ENCODE measurements around the gene GTF3C2. TPM values are rescaled to one million over a fixed set of nuclear protein-coding genes. Genes with fewer than 3 reads are reported as not detected.

Gene GTF3C2
- 63.6 TPM for polyA plus RNA-seq (2012; ENCODE audit: insufficient read depth, insufficient read length)

DNA sequence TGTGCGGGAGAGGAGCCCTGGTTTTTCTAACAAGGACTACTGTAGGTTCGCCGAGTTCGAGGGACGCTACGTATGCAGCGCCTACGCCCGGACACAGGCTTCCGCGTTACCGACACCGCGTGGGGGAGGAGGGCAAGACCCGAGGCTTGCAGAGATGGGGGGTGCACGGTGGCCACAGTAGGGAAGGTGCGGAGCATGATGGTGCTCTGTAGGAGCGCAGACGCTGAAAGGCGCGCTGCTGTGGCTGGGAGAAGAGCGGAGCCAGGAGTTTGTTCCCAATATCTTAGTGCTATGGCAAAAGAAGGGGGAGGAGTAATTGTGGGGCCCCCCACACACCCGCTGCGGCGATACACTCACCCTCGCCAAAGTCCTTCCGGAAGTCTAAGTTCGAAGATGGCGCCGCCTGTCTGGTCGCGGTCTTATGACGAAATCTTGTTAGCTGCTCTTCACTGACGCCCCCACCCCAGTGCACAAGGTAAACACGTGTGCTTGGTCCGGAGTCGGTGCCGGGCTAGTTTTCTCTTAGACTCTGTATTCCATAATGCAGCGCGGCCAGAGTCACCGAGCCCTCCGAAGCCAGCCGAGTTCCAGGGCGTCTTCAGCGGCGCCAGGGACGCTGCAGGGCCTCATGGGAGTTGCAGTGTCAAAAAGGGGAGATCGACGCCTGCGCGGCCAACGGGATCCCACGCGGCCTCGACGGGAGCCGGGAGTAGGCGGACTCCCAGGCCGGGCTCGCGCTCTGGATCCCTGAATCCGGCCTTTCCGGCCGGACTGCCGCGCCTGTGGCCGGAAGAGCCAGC, at the start of gene GTF3C2:
Gene GTF3C2 (minus strand): TSS at position 383 of the 800 bp plus-strand sequence. CDS start 13,210 bp downstream, outside the sequence.
- H3K4me3 ChIP-seq (ENCODE audit: low read length), result peak within 1 kb of the TSS; percentile 99
- peak; percentile 94 for DNase-seq (ENCODE audit: low read depth, low spot score)

GRCh38 chr2:27400348-27401135, 44.0 kb upstream of the GTF3C2 start:
- no peak overlapping the region for H3K4me3 ChIP-seq (ENCODE audit: low read length)
- no peak for DNase-seq (ENCODE audit: low read depth, low spot score)

DNA sequence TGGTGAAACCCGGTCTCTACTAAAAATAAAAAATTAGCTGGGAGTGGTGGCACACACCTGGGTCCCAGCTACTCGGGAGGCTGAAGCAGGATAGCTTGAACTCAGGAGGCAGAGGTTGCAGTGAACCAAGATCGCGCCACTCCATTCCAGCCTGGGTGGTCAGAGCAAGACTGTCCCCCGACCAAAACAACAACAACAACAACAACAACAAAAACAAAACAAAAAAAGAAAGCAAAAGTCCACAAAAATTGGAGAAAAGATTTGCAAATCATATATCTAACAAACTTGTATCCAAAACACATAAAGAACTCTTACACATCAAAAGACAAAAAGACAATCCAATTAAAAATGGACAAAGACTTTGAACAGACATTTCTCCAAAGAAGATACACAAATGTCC, 42.4 kb upstream of the GTF3C2 start:
- H3K4me3 ChIP-seq (ENCODE audit: low read length), result no peak overlapping the region
- no peak for DNase-seq (ENCODE audit: low read depth, low spot score)

DNA sequence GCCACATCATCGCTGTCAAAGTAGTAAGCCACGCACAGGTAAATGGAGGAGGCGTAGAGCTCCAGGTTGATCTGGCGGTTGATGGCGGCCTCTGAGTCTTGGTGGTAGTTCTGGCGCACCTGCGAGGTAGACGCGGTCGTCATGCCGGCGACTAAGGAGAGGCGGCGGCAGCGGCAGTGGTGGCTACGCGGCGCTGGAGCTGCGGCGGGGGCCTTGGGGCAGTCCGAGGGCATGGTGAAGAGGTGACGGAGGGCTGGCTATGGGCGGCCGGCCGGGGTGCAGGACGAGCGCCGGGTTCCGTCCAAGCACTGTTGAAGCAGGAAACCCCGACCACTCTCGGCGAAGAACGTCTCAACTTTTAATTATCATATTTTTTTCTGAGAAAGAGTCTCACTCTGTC, 36.7 kb upstream of the GTF3C2 start:
- DNase-seq (ENCODE audit: low read depth, low spot score), result no peak
- no peak overlapping the region for H3K4me3 ChIP-seq (ENCODE audit: low read length)

- DNase-seq (ENCODE audit: low read depth, low spot score), result peak; percentile 45
- H3K4me3 ChIP-seq (ENCODE audit: low read length), result no peak overlapping the region
Measured at GRCh38 chr2:27390822-27391679, 34.5 kb upstream of the GTF3C2 start.

GRCh38 chr2:27381577-27382181, 25.1 kb upstream of the GTF3C2 start:
- H3K4me3 ChIP-seq (ENCODE audit: low read length), result no peak overlapping the region; the same call in 1 of the 2 replicates
- no peak for DNase-seq (ENCODE audit: low read depth, low spot score)

DNA sequence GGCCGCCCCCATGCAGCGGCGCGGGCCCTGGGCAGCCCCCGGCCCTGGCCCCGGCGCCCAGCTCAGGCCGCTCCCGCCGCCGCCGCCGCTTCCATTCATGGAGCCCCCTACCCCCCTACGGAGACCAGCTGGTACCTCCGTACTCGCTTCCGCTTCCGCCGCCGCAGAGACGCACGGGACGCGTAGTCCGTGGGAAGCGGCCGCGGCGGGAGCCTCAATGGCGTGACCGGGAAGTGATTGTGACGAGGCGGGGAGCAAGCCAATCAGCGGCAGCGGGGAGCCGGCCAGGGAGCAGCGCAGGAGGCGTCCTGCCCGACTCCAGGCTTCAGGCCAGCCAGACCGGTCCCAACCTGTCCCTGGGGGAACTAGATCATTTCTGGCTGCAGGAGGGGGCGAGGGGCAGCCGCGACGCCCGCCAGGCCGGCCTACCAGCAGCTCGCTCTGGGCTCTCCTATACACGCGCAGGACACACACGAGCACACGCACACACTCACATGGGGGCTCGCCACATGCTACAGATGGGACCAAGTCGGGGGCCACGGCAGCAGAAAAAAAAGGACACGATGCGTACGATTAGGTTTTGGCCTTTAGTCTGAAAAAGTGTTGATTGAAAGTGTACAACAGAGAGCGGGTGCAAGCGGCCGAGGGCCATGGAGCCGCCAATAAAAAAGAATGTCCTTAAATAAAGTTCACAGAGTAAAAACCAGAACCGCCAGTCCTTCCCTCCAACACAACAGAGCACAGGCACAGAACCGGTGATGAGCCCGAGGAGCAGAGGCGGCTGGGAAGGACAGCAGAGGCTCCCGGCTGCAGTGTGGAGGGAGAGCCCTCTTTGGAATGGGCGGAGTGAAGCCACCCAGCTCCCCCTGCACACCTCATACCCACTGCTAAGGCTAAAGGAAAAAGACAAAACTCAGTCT, 24.3 kb upstream of the GTF3C2 start, which contains the start of gene ZNF513:
Gene ZNF513 (minus strand): TSS at position 109 of the 920 bp plus-strand sequence. CDS start 208 bp downstream, outside the sequence.
- H3K4me3 ChIP-seq (ENCODE audit: low read length), result peak within 1 kb of the TSS; percentile 84
- DNase-seq (ENCODE audit: low read depth, low spot score), result peak; percentile 84

GRCh38 chr2:27379836-27380625, 23.5 kb upstream of the GTF3C2 start:
- H3K4me3 ChIP-seq (ENCODE audit: low read length), result peak overlapping the region; percentile 84
- DNase-seq (ENCODE audit: low read depth, low spot score), result peak; percentile 27

GRCh38 chr2:27379383-27379835, 22.8 kb upstream of the GTF3C2 start:
- DNase-seq (ENCODE audit: low read depth, low spot score), result no peak
- H3K4me3 ChIP-seq (ENCODE audit: low read length), result peak overlapping the region; percentile 84

DNA sequence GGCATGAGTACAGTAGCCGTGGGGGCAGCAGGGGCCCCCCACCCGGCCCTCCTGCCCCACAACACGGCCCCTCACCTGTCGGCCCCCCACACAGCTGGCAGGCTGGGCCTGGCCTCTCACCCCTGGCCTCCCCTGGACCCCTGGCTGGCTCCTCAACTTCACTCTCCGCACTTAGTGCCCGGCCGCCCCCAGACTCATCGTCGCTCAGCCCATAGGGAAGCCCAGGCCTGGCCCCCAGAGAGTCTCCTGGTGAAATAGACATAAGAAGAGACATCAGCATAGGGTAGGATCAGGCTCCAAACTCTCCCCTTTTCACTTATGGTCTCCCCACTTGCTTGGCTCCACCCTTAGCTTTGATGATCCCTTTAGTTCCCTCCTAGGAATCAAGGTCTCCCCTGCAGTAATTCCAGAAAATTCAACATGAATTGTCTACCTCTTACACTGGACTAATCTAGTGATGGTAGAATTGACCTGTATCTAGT, 22.3 kb upstream of the GTF3C2 start:
- no peak overlapping the region for H3K4me3 ChIP-seq (ENCODE audit: low read length)
- DNase-seq (ENCODE audit: low read depth, low spot score), result no peak

DNA sequence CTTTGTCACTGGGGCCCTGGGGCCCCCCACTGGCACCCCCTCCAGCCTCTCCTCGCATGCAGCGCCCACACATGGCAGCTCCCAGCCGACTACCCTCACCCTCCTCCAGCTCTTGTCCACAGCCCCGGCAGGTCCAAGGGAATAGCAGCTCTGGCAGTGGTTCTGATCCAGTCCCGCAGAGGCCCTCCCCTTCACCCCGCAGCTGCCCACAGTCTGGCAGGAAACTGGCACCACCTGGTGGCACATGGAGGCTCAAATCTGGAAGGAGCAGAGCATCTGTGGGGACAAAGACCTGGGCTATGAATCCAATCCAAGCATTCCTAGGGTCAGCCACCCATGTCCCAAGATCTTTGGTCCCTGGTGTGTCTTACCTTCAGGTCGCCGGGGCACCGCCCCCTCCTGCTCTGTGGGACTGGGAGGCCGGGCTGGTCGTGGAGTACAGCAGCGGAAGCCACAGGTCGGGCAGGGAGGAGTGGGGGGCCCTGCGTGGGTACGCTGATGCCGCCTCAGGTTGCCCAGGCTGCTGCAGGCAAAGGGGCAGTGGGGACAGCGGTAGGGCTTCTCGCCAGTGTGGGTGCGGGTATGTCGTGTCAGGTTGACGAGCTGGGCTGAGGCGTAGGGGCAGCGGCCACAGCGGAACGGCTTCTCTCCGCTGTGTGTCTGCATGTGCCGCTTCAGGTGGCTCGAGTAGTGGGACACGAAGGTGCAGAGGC, 21.7 kb upstream of the GTF3C2 start:
- no peak for DNase-seq (ENCODE audit: low read depth, low spot score)
- no peak overlapping the region for H3K4me3 ChIP-seq (ENCODE audit: low read length)

- H3K4me3 ChIP-seq (ENCODE audit: low read length), result no peak overlapping the region
- DNase-seq (ENCODE audit: low read depth, low spot score), result no peak
Measured at GRCh38 chr2:27377618-27378095, 21.1 kb upstream of the GTF3C2 start.

GRCh38 chr2:27376866-27377617, 20.5 kb upstream of the GTF3C2 start:
- no peak overlapping the region for H3K4me3 ChIP-seq (ENCODE audit: low read length)
- no peak for DNase-seq (ENCODE audit: low read depth, low spot score)

- DNase-seq (ENCODE audit: low read depth, low spot score), result no peak
- H3K4me3 ChIP-seq (ENCODE audit: low read length), result no peak overlapping the region
Measured at GRCh38 chr2:27376151-27376865, 19.7 kb upstream of the GTF3C2 start.
